HG02884 (cell line): ENCODE results near the gene SH3PXD2B.

Experiments
- ATAC-seq: cut with Tn5 transposase; IDR thresholded peaks from one replicate; pipeline ENCODE4 v1.9.1; 2021; ENCODE audit warnings: mild to moderate bottlenecking, moderate library complexity; ENCODE audit not compliant: unreplicated experiment

The SH3PXD2B gene

DNA sequence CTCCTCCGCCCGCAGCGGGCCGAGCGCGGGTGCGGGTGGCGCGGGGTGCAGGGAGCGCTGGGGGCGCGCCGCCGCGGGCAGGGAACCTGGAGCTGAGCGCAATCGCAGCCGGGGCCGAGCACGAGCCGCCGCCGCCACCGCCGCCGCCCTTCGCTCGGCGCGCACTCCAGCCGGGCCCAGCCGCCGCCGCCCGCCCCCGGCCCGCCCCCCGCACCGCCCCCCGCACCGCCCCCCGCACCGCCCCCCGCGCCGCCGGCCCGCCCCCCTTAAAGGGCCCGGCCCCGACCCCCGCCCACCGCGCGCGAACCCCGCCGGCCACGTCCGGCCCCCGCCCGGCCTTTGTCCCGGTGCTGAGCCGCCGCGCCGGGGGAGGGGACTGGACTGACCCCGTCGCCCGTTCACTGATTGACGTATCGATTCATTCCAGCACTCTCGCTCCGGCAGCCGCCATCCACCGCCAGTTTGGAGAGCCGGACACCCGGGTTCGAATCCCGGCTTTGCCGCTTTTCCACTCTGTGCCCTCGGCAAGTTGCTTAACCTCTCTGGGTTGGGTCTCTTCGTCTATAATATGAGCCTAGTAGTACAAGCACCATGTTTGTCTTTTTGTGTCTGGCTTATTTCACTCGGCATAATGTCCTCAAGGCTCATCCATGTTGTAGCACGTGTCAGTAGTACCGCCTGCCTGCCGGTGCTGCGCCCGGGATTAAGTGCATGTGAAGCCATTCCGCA is at the start of gene SH3PXD2B:
Gene SH3PXD2B, minus strand, starts transcription at position 168 of the 729 bp plus-strand sequence. CDS start 173 bp downstream, outside the sequence.
- no peak for ATAC-seq

- no peak for ATAC-seq
Observed at GRCh38 chr5:172502969-172503368, 48.6 kb upstream of the SH3PXD2B start.

DNA sequence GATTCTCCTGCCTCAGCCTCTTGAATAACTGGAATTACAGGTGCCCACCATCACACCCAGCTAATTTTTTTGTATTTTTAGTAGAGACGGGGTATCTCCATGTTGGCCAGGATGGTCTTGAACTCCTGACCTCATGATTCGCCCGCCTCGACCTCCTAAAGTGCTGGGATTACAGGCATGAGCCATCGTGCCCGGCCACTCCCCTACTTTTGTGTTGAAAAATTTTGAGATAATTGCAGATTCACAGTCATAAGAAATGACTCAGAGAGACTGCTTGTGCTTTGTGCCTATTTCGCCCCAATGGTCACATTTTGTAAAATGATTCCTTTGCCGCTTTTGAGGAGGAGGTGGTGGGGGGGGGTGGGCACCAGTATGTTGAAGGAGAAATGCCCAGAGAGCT is 48.1 kb upstream of the SH3PXD2B start:
- ATAC-seq: no peak

- no peak for ATAC-seq
Observed at GRCh38 chr5:172501708-172502320, 47.5 kb upstream of the SH3PXD2B start.

DNA sequence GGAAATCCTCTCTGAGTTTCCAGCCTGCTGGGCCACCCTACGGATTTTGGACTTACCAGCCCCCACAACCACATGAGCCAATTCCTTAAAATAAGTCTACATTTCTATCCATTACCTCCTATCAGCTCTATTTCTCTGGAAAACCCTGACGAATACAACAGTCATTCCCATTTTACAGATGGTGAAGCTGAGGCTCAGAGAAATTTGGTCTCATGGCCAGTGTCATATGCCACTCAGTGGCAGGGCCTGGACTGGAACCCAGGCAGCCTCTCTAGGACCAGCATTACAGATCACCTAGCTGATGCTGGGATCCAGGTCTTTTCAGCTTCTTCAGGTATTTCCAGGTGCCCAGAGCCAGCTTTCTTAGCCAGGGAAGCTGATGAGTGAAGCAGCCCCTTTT is 45.0 kb upstream of the SH3PXD2B start:
- ATAC-seq: no peak

DNA sequence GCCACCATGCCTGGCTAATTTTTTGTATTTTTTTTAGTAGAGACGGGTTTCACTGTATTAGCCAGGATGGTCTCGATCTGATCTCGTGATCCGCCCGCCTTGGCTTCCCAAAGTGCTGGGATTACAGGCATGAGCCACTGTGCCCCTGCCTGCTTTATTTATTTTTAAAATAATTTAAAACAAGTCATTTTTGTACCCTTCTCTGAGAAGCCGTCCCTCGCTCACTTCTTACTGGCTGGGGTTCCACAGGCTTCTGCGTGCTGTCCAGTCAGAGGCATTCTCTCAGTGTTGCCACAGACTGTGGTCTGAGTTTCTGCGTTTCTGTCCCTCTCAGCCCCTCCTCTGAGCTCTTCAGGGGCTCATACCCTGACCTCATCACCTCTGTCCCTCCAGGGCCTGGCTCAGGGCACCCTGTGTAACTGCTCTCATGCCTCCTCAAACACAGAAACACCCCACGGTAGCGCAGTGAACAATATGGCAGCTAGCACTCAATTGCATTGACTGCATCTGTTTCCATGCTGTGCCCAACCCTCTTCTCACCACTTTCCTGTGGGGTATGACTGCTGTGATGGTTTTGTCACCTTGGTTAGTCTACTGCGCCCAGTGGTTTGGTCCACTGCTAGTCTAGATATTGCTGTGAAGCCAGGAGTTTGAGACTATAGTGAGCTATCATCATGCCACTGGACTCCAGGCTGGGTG is 44.3 kb upstream of the SH3PXD2B start:
- ATAC-seq: no peak

DNA sequence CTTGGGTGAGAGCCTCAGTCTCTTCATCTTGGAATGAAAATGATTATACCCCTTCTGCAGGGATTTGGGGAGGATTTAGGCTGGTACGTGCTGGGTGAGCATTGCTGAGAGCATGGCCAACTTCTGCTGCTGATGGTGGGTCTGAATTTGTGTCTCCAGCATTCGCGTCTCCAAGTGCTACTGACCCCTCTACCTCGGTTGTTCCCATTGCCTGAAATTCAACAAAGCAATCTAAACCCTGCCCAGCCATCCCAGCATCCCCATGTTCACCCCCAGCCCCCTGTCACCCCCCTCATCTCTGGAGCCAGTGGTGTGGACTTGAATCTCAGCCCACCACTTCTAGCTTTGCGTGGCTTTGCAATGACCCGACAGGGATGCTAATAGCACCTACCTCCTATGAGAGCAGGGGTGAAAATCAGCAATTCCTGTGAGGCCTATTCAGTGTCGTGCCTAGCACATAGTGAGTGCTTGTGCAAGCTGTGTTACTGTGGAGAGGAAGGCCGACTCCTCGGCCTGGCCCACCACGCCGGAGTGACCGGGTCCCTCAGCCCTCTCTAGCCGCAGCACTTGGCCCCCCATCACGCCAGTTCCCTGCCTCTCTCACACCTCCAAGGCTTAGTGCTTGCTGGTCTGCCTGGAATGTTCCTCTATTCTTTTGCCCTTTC is 43.4 kb upstream of the SH3PXD2B start:
- no peak for ATAC-seq

DNA sequence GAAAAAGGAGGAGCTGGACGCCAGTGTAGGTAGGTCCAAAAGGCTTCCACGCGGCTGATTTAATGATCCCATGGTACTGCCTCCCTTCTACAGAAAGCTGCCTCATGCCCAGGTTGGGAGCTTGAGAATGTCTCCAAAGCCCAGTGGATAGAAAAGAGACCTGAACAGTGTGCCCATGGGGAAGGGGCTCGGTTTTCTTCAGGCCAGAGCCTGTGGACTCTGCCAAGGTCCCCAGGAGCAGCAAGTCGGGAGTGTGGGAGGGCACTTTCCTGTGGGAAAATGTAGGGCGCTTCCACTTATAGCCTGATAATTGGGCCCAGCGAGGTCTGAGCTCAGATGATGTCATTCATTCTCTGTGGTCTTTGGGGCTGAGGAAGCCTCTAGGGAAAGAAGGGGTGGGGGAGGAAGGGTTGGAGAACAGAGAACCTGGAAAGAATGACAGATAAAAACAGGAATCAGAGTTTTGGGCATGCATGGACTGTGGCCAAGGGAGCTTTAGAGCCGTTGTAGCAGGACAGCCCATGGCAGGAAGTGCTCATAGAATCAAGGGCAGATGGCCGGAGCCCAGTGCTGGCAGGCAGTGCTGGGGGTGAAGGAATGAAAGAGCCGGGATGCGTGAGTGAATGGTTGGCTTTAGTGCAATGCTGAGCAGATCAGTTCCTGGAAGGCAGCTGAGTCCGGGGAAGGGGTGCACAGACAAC is 42.5 kb upstream of the SH3PXD2B start:
- ATAC-seq: no peak

DNA sequence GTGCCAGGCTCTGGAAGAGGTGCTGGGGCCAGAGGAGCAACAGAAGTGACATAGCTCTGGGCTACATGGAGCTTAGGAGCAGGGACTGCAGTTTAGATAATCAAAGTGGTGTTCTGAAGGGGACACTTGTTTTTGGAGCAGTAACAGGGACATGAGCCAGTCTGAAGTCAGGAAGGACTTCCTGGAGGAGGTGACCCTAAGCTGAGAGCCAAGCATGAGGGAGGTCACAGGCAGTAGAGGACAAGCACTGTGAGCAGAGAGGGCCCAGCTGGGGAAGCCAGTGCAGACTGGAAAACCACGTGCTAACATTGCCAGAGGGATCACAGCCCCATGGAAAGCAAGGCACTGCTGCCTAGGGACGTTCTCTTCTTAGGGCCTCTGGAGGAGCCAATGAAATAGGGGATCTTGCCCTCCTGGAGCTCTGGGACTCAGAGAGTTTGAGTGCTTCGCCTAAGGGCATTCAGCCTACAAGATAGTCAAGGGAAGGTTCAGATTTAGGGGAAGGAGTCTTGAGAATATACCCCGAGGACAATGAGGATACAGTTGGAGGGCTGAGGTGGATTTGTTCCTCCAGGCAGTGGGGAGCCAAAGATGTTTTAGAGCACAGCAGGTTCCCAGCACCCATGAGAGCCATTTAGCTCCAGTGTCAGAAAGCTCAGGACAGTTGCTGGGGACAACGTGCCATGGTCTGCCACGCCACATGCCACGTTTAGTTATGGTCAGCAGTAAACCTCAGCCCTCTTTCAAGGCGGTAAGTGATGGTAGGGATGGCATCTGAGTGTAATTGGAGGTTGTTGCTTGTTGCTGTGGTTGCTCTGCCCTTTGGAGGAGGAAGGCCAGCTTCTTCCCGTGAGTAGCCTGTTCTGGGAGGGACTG is 40.5 kb upstream of the SH3PXD2B start:
- no peak for ATAC-seq

DNA sequence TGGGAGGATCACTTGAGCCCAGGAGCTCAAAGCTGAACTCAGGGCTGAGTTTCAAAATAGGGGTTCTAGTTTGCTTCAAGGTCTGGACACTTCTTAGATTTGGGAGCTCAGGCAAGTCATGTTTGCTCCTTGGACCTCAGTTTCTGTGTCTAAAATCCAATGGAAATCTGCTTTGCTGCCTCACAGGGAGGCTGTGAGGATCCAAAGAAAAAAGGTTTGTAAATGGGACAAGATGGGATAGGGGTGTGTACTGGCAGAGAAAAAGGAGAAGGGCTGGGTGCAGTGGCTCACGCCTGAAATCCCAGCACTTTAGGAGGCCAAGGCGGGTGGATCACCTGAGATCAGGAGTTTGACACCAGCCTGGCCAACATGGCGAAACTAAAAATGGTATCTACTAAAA is 39.6 kb upstream of the SH3PXD2B start:
- ATAC-seq: no peak

DNA sequence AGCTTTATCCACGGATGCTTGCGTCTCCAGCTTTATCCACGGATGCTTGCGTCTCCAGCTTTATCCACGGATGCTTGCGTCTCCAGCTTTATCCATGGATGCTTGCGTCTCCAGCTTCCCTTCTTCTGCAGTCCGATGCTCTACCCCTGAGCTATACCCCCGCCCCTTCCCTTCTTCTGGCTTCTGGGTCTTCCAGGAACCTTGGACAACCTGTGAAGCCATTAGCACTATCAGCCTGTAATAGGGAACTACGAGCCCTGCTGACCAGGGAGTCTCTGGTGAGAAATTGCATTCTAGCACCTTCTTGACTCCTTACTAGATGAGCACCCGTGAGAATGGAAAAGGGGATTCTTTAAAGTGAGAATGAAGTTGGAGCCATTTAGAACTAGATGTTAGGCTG is 39.1 kb upstream of the SH3PXD2B start:
- ATAC-seq: no peak

GRCh38 chr5:172493002-172493401 is 38.7 kb upstream of the SH3PXD2B start:
- ATAC-seq: no peak

DNA sequence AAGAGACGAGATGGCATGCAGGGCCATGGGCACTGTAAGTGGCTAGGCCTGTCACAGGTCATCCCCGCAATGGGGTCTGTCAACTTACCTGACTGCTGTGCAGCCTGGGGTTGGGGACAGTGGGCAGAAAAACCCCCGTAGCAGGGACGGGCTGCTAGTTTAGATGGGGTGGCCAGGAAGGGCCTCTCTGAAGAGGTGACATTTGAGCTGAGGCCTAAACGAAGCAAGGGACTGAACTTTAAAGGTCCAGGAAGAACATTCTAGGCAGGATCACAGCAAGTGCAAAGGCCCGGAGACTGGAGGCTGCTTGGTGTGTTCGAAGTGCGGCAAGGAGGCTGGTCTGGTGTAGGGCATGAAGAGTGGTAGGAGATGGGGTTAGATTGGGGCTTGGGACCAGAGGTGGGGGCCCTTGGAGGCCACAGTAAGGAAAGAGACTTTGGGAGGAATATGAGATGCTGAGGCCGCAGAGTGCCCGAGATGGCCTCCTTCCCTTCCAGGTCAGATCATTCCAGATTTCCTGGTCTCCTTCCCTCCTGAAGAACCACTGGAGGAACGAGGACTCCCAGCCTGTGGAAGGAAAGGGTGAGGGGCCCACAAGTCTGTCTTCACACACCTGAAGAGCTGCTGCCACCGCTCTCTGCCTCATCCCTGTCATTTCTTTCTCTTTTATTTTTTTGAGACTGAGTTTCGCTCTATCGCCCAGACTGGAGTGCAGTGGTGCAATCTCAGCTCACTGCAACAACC is 37.9 kb upstream of the SH3PXD2B start:
- ATAC-seq: no peak

GRCh38 chr5:172491481-172491880 is 37.2 kb upstream of the SH3PXD2B start:
- no peak for ATAC-seq

GRCh38 chr5:172490514-172491461 is 36.5 kb upstream of the SH3PXD2B start:
- ATAC-seq: no peak

GRCh38 chr5:172488221-172488620 is 33.9 kb upstream of the SH3PXD2B start:
- ATAC-seq: no peak

DNA sequence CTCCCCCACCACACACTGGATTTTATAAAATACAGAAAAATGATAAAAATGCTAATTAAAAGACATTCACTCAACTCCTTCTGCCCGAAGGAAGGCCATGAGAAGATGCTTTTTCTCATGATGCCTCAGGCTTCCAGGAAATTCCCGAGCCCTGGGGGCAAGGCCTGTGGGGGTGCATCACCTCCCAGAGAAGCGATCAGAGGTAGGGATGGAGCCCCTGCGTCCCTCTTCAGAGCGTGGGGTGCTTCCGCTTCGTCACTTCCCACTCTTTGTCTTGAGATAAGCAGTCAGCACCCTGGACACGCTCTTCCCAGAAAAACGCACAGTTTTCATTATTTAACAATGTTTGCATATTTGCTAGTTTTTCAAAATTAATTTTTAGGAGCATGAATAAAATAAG is 33.3 kb upstream of the SH3PXD2B start:
- ATAC-seq: no peak

DNA sequence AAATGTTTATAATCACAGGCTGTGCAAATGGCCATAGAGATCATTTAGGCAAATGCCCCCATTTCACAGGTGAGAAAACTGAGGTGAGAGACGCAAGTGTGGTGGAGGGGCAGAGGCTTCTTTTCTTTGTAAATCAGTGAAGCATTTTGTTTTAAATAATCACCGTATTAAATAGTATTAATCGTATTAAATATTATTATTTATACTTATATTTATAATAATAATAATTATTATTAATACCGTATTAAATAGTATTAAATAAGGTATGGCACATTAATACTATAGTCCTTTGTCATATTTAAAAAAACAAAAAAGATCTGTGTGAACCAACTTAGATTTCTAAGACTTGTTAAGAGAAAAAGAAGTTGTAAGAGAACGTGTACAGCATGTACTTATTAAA is 32.6 kb upstream of the SH3PXD2B start:
- ATAC-seq: no peak
